Mucosa of gallbladder (tissue), 1 donor: ENCODE data around the gene SFMBT2. TPM values are rescaled to one million over a fixed set of nuclear protein-coding genes. Genes with fewer than 3 reads are reported as not detected.

Experiments used
- DNase-seq: peaks from one replicate; pipeline ENCODE4 v3.0.0-alpha.2; 2020; ENCODE audit warnings: low spot score
- total RNA-seq: library from RNA; stranded (reverse); gene quantifications from one replicate; pipeline ENCODE4 v1.2.1, GENCODE V29; 2021
- donor health status: DM: no; HTN: no; CAD: no.

SFMBT2 gene
- total RNA-seq, 1 donor from 2014 or later = 19.8 TPM

GRCh38 chr10:7136016-7136415, 274.8 kb downstream of the SFMBT2 start:
- DNase-seq = no peak

GRCh38 chr10:7135188-7135587, 275.6 kb downstream of the SFMBT2 start:
- no peak for DNase-seq

GRCh38 chr10:7134448-7134847, 276.4 kb downstream of the SFMBT2 start:
- DNase-seq = no peak

DNA sequence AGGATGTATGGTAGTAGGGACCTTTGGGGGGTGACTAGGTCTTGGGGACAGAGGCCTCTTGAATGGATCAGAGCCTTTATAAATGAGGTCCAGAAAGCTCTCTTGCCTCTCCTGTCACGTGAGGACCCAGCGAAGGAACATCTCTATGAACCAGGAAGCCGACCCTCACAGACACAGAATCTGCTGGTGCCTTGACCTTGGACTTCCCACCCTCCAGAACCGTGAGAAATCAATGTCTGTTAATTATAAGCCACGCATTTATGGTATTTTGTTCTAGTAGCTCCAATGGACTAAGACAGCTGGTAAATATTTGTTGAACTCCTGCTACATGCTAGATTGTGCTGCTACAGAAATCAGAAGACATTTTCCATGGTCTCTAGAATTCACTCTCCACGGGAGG, 276.9 kb downstream of the SFMBT2 start:
- DNase-seq = no peak

- DNase-seq = no peak
These were observed 277.6 kb downstream of the SFMBT2 start for GRCh38 chr10:7133278-7133677.

GRCh38 chr10:7130191-7130911, 280.5 kb downstream of the SFMBT2 start:
- DNase-seq = no peak

DNA sequence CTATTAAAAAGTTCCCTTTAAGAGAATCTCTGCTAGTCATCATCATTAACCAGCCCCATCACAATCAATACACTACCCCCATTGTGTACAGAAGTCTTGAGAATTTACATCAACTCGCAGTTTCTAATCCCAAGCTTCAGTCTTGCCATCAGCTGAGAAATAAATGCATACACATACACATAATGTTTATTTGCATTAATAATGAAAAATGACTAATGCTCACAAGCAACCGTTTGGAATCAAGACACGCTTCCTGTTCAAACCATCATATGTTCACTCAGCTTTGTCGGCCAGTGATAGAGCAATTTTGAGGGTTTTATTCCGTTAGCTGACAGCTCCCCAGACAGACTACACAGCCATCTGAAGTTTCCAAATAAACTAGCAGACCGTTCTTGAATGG, 287.1 kb downstream of the SFMBT2 start:
- no peak for DNase-seq

DNA sequence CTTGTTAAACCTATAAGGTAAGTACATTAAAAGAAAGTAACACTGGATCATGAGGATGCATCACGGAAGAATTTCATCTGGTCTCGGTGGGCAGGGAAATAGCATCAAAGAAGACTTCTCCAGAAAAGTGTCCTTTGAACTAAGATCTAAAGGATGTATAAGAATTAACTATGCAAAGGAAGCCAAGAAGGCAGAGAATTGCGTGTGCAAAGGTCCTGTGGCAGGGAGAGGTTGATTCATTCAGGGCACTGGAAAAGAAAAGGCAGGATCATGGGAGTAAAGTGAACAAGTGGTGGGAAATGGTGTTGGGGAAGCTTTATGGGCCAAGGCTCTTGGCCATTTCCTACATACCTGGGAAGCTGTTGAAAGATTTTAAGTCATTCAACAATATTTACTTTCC, 288.3 kb downstream of the SFMBT2 start:
- DNase-seq = no peak

DNA sequence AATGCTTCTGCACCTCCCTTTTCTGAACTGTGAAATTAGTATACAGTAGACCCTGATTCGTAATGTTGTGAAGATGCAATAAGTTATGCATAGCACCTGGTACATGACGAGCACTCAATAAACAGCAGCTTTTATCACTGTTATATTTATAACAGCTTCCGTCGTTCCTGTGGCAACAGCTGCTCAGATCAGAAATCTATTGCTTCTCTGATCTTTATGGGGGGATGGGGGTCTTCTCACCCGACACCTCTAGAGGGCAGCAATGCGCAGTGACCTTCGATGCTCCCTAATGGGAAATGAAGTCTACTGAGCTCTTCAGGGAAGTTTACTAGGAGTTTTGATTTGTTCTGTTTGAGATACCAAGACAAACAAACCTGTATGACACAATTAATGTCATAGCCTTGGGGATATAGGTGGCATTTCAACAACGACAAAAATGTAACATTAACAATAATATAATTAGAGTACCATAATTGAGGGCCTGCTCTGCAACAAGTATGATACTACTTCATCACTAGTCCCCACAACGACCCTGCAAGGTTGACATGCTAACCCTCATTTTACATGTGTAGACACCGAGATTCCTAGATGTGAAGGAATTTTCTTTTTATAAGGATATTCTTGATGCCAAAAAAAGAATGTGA, 289.6 kb downstream of the SFMBT2 start:
- peak; percentile 43 for DNase-seq

DNA sequence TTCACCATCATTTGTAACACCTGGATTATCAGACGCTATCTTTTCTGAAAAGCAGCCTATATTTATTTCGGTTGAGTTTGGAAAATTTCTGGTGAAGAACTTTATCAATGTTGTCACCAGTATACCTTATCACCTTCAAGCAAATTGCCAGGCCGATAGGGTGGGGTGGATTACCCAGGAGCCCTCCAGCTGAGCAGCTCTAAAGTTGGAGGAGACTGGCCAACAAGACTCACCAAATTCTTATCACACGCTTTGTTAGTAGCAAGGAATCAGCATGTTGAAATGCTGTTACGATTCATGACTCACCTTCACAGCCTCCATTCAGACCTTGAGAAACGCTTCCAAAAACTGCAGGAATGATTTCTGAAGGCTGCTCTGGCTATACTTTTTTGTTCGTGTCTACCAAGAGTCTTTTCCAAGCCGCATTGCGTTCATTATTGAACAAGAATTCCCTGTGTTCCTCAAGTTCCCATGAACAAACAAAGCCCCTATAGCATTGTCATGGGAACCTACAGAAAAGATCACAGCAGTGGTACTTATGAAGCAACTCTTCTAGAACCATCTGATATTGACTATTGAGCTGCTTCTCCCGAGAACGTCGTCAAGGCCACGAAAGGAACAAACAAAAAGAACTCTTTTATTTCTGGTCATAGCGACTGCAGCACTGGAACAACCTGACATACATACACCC, 291.4 kb downstream of the SFMBT2 start:
- no peak for DNase-seq

DNA sequence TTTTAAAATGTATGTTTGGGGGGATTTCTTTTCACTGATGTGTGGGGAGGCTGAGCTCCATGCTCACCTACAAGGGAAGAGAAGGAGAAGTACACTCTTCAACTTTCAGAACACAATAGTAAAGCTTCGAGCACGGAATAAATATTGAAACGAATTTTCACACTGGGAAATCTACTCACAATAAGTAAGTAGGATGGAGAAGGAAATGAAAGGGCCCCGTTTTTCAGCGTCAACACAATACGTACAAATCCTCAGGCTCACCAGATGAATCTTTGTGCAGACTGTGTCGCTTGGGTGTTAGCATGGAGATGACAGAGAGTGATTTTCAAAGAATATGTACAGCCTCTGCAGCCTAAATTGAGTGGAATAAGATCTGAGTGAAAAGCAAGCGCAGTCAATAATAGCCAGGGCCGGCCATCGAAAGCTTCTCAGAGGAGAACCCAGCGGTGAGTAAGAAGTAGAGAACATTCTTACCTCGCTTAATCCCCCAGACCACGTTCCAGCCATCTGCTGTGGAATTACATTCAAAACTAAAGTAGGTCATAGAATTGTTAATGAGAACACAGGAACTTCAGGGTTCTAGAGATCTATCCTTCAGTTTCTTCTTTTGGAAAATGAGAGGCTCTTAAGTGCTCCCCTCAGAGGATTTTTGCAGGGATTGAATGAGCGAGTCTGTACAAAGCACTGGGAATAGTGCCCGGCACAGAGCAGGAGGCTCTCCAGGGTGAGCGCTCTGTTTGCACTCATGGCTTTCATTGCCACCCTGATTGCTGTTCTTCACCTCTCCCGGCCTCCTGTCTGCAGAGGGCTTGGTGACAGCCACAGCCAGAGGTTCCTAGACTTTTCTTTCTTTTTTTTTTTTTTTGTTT, 292.8 kb downstream of the SFMBT2 start:
- DNase-seq = no peak

DNA sequence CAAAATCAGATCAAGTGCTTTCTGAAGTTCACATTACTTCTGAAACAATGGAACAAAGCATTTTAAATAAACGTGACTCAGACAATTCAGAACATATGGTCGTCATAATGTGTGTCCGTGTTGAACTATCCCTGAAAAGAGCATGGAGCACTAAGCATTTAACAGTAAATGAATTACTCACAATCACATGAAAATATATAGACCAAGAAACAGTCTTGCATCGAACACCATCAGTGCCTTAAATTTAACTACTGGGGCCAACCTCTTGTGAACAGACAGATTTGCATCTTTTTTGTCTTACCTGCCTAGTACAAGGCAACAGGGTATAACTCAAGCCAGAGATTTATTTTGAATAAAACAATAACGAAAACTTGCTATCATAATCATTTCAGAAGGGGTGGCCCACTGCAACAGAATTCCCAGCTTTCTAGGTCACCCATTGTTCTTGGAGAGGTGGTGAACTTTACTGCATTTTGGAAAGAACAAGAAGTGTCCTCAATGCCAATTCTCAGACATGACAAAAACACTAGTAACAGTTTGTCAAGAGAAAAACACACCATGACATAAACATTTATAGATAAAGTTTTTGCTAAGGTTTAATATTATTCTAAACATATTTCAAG, 293.5 kb downstream of the SFMBT2 start:
- DNase-seq = no peak

- no peak for DNase-seq
These were observed 299.3 kb downstream of the SFMBT2 start for GRCh38 chr10:7111561-7111960.

- no peak for DNase-seq
These were observed 299.7 kb downstream of the SFMBT2 start for GRCh38 chr10:7111089-7111488.
